HG03432 (cell line): ENCODE results near the gene FYN.
A peak's percentile ranks its signal among the peaks of the same experiment; 100 is the strongest.

ENCODE experiments used
- ATAC-seq: cut with Tn5 transposase; IDR thresholded peaks from one replicate; pipeline ENCODE4 v1.9.1; 2021; ENCODE audit warnings: mild to moderate bottlenecking, moderate library complexity; ENCODE audit not compliant: unreplicated experiment

The FYN gene

DNA sequence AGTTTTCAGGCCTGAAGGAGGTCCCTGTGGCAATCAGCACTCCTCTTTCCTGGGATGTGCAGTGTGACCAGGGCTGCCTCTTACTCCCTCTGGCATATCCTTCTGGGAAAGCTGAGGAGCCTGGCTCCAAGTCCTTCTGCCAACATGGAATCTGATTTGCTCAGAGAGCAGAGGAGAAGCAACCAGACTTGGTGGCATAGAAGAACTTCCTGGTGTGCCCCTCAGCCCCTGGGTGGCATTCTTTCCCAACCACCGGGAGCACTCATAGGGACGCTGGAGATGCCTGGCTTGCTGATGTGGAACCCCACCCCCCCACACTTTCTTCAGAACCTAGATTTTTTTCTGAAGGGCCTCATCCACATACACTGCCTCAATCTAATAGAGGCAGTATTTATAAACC is 160.0 kb downstream of the FYN start:
- no peak for ATAC-seq

DNA sequence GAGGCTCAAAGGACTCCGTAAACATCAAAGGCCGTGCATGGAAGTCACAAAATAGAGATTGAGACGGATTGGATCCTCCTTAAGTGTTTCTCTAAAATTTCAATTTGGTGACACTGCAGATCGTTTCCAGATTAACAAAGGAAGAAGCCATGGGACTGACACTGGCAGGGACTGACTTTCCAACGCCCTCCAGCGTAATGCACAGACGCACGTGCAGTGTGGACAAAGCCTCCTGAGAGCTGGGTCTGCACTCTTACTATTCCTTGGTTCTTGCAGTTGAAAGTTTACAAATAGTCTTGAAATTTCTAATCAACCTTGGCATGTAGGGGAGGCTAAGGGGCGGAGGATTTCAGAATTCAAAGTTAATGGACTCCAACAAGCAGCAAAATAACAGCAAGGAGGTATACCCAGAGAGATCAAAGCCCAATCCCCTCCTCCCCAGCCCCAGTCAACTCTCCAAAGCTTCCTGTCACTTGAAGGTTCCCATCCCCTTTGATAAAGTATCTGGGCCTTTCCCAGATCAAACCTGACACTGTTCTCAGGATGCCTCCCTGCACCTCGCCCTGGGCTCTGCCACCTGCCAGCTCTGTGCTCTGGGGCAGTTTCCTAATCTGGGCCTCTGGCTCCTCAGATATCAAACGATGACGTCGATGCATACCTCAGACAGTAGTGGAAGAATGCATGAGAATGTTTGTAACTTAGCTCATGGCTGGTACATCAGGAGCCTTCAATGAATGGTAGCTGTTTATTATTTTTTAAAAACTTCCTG is 161.1 kb downstream of the FYN start:
- no peak for ATAC-seq

DNA sequence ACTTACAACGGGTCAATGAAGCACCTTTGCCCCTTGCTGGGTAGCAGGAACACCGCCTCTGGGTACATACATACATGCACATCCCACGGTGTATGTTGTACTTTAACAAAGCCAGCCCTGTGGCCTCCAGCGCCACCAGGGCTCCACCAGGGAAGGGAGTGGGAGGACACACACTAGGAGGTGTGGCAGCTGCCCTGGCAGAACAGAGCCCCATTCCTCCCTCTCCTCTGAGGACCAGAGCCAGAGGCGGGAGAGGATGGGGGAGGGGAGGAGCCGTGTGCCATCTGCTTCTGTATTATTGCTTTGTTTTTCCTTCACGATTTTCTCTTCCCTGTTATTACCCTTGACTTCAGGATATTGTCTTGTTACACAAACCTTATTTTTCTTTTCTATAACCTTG is 161.8 kb downstream of the FYN start:
- no peak for ATAC-seq

DNA sequence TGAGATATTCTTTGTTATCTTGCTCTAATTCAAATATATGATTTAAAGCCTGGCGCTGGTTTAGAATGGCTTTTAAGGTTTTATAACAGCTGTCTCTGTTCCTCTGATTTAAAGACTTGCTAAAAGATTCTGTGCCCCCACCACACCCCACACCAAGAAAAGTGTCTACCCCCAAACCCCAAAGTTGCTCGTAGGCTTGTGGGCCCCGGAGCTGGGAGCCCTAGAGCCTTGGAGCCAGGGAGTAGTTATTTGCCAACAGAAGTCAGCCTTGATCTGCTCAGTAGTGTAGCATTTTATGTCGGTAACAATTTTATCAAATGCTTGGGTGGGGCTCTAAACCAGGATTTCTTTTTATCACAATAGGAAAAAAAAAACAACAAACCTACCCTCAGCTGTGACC is 162.3 kb downstream of the FYN start:
- ATAC-seq: no peak

DNA sequence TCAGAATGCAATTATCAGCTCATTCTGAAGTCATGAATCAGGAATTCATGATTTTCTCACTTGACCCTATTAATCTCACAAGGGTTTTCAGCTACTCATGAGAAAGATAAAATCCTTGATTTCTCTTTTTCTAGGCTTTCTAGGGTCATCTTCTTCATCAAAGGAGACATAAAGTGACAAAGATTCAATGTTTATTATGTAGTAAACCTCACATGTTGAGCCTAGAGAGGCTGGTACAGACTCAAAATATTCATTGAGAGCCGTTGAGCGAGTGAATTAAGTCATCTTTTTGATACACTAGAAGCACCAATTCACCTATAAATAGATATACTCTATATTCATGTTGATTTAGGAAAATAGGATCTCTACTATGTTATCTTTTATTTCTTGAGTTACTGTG is 162.8 kb downstream of the FYN start:
- ATAC-seq: no peak

DNA sequence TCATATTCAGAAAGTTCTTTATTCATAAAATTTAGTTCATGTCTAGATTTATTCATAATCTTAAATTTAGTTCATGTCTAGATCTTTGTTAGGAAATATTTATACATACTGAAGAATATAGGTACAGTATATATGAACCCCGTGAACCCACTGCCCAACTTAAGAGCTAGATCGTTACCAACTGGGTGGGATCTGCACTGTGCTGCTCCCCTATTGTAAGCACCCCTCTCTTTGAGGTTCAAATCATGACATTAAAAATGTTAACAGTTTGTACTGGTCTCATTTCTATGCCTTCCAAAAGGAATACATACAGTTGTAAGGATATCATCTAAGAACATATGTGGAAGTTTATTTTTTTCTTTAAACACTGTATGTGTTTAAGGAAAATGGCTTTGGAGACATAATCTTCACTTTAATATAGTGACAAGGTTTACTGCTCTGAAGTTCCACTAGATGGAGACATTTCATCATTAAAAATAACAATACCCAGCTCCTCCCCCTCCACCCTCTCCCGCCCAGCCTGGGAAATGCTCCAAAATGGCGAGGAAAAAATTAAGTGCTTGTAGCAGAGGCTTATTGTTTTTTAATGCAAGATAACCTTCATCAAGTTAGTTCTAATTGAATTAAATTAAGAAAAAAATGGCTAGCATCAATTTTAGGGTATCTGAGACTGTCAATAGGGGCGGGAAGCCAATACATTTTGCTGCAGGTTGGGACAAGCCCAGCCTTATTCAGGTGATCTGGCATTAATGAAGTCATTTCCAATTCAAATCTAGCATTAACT is 163.4 kb downstream of the FYN start:
- peak; percentile 95 for ATAC-seq

DNA sequence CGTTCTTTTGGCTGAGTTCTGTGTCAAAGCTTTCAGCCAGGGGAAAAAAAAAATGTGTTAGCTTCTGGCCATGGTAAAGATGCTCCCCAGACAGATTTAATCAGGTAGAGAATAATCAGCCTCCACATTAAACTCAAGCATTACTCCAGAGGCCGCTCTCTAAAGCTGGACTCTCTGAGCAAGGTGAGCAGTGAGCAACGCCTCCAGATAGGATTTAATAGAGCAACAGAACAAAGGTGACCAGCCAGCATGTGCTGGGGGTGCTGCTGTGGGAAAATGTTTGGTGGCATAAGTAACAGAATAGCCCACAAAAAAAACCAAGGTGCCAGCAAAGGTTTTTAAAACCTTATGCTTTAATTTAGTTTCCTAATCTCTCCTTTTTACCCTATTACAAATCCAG is 164.1 kb downstream of the FYN start:
- ATAC-seq: no peak

DNA sequence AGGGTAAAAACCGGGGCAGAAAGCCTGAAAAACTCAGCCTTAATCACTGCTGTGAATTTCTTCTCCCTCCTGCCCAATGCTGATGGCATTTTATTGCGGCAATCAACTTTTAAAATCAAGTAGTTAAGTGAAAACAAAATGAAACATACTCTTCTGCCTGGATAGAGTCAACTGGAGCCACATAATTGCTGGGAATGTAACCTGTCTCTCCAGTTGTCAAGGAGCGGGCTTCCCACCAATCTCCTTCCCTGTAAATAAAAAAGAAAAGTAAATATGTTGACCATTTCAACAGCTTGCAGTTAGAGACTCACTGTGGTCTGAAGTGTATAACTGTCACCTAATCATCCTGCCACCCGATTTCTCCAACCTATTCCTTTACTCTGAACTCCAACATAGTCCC is 165.5 kb downstream of the FYN start:
- ATAC-seq: no peak

DNA sequence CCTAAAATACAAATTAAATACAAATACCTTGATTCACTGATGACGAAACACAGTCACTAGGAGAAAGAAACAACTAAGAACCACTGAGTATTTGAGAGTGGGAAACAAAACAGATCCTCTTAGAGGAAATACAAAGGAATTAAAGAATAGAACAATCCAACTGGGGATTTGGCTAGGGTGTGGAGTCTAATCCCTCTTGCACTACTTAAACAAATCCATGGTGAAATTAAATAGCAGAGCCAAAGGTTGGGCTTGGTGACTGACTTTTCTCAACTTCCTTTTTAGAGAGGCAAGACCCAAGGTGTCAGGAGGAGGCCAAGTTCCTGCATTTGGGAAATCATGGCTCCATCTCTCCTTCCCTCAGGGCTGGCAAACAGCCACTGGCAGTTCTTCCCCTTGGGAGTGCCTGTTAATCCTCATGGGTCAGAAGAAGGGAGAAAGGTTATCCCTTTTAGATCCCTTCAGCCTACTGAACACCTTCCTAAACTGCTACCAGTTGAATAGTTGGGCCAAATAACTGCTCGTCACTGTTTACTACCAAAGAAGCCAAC is 166.3 kb downstream of the FYN start:
- no peak for ATAC-seq

DNA sequence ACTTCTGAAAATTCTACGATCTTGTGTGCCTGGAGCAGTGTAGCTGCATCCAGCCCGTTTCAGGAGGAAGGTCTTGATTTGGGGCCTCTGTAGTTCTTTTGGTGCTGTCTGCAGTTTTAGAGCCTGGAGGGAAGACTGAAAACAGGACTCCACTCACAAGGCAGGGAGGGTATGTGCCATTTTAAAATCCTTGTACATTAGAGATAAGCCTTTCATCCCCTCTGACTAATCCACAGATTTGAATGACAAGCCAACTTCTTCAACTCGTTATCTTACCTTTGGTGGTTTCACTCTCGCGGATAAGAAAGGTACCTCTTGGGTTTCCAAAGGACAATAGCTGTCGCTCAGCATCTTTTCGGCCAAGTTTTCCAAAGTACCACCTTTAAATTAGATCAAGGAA is 169.5 kb downstream of the FYN start:
- no peak for ATAC-seq

DNA sequence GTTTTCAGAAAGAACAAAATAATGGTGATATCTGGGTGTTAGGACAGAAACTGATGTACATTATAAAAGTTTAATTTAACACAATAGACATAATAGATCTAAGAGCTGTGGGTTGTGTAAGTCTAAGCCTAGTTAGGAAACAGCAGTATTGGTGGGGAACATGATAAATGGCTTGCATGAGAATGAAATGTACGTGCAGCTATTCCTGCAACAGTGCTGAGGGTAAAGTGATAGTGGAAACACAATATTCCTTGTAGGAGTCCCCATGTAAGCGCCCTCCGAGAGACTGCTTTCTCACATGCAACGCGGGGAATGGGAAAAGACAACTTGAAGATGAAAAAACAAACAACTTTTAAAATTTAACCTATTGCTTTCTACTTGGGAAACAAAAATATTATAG is 171.0 kb downstream of the FYN start:
- ATAC-seq: no peak

DNA sequence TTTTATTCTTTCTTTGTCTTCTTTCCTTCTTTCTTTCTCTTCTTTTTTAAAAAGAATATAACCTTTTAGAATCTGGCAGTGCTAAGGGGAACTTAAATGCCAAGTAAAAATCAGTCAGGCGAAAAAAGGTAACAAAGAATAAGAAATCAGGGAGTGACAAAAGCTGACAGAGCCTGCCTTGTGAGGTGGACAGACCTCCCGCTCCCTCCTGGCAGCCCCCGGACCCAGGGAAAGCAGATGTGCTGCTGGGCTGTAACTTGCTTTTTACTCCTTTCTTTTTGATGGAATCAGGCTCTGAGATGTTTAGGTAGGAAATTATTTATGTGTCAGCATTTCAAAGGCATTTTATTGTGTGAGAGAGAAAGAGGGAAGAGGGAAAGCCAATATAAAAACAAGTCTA is 172.1 kb downstream of the FYN start:
- no peak for ATAC-seq

DNA sequence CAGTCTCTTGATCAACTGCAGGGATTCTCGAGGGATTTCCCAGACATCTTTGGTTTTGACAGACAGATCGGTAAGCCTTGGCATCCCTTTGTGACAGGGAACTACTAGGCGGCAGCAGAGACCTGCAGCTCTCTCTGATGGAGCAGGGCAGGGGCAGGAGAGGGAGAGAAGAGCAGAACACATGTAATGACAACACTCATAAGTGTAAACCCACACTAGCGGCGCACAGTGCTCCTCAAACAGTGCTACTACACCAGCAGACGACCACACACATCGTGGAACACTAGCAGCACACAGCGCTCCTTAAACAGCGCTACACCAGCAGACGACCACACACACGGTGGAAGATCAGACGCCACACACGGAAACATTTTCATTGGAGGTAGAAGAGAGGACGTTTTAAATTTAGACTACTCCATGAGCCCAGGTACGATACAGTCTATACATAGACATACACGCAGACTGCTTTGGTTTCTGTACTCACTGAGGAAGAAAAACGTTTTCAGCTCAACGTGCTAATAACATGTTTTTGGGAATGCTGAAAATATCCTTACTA is 173.0 kb downstream of the FYN start:
- ATAC-seq: no peak

DNA sequence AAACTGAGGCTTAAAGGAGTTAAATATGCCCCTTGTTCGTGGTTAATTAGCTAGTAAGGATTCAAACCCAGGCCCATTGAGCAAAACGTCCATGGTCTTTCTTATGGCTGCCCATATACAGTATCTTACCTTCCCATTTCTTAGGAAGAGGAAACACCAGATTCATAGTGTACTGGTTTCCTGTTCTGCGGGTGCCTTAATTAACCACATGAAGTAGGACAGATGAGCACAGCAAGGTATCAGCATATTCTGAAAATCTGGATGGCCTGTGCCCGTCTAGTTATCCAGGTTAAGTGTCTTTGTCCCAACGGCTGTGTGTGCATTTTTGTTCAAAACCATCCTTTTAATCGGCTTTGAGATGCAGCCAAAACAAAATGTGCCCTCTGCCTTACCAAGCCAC is 174.1 kb downstream of the FYN start:
- ATAC-seq: no peak

DNA sequence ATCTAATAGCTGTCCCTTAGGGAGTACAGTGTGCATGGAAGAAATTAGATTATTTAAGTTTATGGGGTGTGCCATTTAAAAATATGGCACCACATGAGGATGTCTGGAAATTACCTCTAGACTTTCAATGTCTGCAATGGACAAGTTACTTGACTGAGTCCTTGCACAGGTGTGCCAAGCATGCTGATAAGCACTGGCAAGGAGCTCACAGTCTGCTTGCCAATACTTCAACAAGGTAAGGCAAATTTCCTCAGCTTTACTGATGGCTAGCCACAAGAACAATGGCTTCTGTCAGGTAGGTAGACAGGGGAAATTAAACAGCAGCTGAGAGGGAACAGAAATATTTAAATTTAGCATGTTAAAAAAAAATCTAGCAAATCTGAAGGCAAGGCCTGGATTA is 176.4 kb downstream of the FYN start:
- no peak for ATAC-seq

DNA sequence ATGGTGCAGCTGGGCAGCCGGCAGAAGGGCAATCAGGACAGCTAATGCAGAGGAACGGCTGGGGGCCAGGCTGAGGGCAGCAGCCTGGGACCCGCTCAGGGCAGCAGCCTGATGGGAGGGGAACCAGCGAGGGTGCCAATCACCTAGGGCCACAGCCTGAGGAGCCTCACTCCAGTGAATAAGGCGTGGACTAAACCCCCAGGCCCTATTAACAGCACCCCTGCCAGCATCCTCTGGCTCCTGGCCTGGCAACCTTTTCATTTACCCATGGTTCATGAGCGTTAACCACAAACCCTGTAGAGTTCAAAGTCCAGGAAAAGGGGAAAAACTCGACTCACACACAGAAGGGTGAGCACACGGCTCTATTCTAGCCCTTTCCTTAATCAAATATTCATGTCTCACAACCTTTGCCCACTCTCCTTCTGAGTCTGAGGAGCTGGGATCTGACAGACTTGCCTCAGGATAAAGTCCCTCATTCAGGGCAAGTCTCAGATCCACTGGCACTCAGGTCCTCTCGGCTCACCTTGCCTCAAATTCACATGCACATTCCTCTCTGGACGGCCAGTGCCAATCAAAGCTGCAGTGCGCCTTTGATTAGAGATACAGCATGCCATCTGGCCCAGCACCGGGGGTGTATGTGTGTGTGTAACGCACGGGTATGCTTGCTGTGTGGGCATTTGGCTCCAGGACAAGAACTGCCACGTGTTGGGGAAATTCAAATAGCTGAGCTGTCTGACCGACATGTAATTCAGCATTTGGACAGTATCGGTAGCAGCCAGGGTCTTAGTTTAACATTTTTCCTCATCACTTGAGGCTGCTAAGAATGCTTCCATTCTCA is 180.7 kb downstream of the FYN start:
- no peak for ATAC-seq

DNA sequence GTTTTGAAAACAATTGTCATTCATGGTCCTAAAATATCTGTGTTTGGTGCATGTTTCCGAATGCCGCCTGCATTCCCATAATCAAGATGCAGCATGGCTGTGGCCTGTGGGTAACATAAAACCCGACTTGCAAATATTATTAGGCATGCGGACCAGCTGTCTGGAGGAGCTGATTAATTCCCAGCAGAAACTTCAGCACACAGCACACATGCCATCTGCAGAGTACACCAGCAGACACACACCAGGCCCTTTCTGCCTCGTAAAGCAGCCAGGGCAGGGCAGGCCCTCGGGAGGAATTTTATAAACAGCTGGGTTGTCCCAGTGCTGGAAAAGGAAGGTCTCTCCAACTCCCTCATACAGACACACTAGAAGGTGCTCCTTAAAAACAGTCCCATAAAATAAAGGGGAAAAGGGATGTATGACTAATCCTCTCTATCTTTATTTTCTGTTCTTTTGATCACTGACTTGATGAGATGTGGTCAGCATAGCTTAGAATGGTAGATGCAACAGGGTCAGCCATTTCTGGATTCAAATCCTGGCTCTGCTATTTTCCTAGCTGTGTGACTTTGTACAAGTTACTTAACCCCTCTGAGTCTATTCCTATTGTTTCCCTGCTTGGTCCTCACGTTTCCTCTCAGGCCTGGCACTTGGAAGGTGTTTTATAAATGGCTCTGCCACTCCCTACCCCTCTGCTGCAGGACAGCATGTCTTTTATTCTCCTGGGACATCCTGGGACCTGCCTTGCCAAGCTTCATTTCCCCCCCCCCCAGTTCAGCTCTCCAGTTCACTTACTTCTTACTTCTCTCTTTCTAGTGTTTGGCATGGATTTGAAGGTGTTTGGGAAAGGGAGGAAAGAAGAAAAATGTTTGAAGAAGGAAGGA is 181.7 kb downstream of the FYN start:
- no peak for ATAC-seq

DNA sequence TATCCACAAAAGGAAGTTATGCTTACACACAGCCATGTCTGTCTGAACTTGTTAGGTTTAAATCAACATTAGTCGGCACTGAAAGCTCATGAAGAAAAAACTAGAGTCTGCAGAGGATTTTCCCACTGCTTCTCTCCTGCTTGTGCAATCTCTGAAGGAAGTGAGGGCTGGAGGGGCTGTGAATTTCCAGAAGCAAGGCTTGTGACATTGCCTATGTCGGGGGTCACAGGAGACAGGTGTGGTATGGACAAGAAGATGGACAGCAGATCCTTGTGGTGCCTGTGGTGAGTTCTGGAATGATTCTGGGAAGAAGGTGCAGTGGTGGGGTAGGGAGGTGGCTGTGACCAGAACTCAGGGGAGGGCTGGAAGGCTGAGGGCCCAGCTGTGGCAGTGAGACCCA is 183.3 kb downstream of the FYN start:
- ATAC-seq: no peak

DNA sequence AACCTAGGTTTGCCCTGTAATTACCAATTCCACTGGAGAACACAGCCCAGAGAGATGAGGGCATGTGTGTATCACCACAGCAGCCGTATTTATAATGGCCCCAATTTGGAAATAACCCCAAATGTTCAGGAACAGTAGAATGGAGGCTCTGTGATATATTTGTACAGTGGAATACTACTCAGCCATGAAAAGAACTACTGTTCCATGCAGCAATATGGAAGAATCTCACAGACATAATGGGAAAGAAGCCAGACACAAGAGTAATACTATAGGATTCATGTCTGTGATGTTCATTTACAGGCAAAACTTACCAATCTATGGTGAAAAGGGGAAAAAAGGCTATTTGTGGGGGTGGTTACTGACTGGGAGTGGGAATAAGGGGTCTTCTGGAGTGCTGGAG is 183.8 kb downstream of the FYN start:
- ATAC-seq: no peak

DNA sequence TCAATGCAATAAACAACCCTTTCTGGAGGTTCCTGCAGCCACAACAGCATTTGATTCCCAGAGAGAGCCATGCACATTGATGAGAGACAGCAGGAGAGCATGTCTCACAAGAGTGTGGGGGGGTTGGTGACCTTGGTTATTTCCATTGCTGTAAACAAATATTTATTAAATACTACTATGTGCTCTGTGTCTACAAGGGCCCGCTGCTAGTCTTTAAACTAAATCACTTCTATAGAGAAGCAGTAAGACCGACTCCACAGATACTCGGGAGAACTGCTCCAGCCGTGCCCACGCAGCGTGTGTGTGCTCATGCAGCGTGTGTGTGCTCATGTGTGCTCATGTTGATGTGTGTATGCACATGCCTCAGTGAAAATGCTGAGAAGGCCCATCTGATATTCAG is 184.9 kb downstream of the FYN start:
- ATAC-seq: no peak
